HG03558 (cell line): ENCODE measurements around the gene LUZP2.

Source experiments
- ATAC-seq: cut with Tn5 transposase; IDR thresholded peaks from one replicate; pipeline ENCODE4 v1.9.1; 2021; ENCODE audit warnings: moderate number of reproducible peaks; ENCODE audit not compliant: unreplicated experiment; ENCODE audit errors: extremely low read depth

The LUZP2 gene

DNA sequence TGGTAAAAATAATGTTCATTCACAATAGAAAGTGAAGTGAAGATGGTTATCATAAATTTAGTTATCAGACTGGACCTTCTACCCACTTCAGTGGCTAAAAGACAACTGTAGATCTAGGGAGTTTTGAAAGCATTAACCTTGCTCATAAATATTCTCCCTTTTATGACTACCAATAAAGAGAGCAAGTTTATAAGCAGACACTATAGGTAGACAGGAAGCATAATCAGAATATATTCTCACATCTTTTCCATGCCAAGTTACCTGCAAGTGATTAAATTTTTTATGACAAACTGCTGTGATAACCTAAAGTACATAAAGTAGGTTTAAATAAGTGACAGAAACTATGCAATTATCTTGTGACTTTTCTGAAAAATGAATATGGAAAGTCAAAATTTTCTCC is 62.5 kb downstream of the LUZP2 start:
- no peak for ATAC-seq

DNA sequence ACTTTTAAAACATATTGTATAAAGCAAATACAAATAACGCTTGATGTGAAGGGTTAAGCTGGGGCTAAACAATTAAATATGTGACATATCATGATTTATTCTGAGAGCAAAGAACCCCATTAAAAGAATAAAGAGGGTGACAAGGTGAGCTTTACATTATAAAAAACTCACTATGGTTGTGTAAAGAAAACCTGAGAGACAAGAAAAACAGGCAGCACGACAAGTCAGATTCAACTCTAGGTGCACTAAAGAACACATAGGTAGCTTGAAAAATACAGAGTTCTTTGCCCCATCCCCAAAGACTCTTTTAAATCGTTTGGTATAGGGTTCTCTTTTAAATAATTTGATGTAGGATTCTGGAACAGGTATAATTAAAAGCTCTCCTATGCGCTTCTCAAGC is 63.5 kb downstream of the LUZP2 start:
- ATAC-seq: no peak

DNA sequence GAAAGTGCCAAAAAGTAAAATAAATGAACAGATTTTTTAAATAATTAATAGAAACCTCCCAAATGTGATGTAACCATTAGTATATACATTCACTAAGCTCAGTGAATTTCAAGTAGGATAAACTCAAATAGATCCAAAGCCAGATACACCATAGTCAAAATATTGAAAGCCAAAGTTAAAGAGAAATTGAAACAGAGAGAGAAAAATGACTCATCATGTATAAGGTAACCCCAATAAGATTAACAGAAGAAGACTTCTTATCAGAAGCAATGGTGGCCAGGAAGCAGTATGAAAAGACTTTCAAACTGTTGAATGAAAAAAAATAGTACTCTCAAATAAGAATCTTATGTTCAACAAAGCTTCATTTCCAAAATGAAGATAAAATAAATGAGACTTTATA is 70.5 kb downstream of the LUZP2 start:
- no peak for ATAC-seq

DNA sequence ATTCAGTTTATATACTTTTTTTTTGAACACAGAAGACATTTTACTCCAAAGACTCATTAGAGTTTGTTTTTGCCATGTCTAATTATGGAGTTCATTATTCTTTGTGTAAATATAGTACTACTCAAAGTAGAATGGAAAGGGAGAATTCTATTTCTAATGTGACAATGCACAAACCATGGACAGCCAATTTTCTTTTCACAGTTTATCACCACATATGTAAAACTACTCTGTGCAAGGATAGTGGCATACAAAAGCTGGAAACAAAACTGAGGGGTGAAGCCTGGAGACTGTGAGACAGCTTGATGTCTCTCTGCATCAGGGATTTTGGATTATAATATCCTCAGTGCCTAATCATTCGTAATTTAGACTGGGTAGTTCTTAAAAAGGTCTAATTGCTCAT is 75.5 kb downstream of the LUZP2 start:
- ATAC-seq: no peak

DNA sequence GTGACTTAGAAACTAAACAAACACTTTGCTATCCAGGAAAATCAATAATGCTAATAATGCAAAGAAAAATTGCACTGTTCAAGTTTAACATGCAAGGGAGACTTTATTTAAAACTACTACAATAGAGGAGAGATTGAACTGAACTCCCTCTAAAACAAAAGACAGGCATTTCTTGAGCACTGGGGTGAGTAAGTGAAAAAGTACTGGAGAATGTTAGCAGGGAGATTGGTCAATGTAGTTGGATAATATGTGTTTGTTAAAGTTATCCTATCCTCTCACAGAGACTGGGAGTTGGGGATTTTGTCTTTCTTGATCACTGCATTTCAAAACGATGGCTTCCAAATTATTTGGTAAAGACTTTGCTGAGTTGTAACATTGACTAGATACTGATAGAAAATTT is 77.6 kb downstream of the LUZP2 start:
- ATAC-seq: no peak

DNA sequence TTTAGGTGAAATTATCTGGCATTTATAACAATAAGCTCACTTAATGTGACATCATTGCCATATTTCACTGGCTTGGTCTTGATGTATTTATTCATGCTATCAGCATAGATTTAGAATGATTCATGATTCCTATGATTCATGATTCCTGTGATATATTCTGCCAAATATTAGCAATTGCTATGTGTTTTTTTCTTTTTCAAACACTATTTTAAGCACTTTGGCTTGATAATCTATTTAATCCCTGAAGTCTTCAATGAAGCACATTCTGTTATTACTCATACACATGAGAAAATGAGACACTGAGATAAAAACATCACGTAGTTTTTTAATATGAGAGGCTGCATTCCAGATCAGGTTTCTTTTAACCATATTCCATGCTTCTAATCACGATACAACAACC is 78.5 kb downstream of the LUZP2 start:
- ATAC-seq: no peak

DNA sequence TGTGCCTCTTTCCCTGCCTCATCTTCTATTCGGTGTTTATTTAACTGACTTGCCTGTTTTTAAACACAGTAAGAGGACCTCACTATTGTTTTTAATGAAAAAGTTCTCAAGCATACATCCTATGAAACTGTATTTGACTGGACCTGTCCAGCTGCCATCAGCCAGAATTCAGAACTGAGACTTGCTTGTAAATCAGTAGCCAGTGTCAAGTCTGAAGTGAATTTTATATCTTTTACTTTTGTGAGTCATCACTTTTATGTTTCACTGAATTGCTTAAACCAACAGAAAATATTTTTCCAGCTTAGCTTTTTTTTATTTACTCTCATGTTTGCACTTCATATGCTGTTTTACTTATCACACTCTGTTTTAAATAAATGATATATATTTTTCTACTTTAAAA is 88.3 kb downstream of the LUZP2 start:
- no peak for ATAC-seq

DNA sequence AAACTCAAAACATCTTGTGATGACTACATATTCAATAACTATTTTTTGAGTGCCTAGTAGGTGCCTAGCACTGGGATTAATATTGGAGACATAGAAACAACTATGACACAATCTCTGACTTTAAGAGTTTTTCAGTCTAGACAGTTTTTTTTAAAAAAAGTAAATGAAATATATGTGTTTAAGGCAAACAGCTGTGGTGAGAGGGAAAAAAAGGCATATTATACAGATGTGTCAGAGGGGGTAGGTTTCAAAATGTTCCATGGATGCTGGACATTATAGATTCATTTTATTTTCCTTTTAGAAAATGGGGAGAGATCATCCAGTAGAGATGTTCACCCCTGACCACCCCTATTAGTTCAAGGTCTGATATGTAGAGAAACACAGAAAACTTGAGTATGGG is 90.8 kb downstream of the LUZP2 start:
- ATAC-seq: no peak

DNA sequence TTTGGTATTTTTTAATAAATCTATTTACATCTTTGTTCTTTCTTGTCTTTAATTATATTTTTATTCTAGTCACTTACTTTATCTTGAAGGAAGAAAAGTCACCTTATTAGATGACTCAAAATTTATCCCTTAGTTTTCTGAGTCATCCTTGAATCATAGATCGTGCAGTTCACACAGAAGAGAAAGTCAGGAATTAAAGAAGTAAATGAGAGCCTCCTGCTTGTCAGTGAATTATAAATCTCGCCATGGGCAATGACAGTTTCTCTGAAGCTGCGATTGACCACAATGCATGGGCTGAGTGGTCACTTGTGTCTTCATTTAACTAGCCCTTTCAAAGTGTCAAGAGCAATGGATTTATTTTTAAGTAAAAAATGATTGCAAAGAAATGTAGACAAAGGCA is 91.2 kb downstream of the LUZP2 start:
- ATAC-seq: no peak

DNA sequence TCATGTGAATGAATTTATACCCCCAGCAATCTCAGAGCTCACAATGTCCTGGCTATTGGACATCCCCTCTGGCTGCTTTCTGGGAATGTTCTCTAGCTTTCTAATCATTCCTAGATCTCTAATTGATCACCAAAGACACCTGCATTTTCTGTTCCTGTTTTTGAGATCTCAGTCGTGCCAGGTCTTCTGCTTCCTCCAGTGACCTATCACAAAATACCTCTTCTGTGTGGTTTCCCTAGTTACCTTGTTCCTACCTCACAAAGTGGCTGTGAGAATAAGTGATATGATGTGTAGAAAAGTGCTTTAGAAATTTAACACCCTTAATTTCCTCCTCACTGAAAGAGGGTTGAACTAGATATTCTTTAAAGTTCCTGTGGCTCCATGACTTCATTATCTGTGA is 92.2 kb downstream of the LUZP2 start:
- ATAC-seq: no peak

DNA sequence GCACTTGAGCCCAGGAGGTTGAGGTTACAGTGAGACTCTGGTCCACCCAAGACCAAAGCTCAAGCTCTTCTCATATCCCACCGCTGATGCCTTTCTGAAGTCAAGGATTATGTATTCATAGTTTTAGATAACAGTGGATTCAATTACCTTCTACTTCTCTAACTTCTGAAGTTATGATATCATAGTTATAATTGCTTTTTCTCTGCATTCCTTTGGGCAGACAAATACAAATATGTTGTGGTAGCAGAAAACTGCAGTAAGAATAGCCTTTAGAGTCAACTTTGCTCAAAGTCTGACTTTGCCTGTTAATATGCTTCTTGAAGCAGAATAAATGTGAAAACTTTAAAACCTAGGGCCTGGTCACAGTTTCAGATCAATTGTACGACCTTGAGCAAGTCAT is 94.4 kb downstream of the LUZP2 start:
- ATAC-seq: no peak

DNA sequence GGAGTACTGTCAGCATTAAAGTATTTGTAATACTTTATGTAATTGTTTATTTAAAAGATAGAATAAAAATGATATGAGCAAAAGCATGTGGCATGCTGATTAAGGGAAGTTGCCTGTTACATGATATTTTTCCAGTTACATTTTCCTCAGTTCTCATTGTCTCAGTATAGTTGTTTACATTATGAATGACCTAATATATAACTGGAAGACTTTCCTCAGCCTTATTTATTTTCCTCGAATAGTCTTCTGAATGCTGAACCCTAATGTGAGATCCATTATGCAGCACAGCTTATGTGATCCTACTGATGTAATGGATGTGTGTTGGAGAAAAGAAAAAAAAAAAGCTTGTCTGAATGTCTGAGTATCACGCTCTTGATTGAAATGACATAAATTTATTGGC is 95.5 kb downstream of the LUZP2 start:
- ATAC-seq: no peak

DNA sequence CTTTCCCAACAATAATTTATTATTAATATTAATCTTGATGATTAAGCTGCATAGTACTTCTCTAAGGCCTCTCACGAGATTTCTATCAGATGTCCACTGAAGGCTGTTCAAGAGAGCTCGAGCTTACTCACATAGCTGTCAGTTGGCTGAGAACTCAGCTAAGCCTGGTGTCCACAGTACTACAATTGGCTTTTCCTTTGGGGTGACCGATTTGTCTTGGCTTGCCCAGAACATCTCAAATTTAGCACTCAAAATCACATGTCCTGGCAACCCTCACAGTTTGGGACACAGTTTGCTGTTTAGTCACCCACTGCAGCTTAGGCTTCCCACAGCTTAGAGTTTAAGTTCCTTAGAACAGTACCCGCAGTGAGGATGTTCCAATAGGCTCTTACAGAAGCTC is 96.5 kb downstream of the LUZP2 start:
- ATAC-seq: no peak

DNA sequence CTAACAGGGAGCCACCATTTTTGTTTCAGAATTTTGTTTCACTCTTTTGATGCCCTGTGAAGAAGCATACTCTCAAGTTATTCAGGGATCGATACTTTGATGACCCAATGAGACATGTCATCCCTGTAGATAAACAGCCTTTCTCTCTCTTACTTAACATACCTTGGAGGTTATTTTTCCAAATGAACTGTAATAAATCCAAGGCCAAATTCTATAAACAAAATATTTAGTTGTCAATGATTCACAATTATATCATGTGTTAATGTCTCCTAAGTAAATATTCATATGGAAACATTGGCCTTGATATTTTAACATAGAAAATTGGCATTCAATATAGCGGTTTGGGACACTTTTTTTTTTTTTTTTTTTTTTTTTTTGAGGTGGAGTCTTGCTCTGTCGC is 97.5 kb downstream of the LUZP2 start:
- ATAC-seq: no peak

DNA sequence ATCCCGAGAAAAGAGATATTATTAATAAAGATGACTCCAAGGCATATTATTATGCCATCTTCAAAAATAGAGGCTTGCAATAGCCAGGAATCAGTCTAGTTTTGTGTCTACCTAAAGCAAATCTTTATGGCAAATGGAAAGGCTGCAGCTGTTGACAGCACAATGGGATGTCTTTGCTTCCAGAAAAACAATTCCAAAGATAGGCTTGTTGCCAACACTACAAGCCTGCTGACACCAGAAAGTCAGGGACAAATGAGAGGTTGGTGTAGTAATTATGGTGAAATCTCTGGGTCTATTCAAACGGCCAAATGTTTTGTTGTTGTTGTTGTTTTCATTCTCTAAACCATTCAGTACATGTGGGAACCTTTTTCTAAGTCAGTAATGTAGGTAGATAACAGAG is 101.8 kb downstream of the LUZP2 start:
- ATAC-seq: no peak

DNA sequence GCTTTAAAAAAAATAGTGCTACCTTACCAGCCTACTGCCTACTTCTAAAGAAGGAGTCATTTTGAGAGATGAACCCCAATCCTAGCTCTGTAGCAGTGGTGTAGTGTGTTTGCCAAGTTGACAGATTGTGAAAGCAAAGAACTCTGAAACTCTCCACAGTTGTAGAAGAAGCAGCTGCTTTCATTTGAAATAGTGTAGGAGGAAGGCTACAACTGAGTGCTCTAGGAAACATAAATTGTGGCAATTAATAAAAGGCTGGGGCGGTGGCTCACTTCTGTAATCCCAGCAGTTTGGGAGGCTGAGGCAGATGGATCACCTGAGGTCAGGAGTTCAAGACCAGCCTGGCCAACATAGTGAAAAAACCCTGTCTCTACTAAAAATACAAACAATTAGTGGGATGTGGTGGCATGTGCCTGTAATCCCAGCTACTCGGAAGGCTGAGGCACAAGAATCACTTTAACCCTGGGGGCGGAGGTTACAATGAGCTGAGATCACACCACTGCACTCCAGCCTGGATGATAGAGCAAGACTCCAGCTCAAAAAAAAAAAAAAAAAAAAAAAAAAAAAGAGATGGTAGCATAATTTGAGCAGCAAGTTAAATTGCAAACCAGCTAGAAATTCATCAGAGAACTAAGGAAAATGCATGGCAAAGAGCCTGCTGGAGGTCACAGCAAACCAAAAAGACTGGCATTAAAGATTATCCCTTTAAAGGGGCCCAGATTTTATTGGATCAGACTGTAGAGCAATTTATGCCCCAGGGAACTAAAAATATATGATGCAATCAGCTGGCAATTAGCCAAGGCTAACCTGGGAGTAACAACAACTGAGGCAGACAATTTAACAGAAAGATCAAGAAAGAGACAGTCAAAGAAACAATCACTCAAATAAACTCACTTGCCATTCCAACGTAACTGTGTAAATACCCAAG is 112.6 kb downstream of the LUZP2 start:
- ATAC-seq: no peak

DNA sequence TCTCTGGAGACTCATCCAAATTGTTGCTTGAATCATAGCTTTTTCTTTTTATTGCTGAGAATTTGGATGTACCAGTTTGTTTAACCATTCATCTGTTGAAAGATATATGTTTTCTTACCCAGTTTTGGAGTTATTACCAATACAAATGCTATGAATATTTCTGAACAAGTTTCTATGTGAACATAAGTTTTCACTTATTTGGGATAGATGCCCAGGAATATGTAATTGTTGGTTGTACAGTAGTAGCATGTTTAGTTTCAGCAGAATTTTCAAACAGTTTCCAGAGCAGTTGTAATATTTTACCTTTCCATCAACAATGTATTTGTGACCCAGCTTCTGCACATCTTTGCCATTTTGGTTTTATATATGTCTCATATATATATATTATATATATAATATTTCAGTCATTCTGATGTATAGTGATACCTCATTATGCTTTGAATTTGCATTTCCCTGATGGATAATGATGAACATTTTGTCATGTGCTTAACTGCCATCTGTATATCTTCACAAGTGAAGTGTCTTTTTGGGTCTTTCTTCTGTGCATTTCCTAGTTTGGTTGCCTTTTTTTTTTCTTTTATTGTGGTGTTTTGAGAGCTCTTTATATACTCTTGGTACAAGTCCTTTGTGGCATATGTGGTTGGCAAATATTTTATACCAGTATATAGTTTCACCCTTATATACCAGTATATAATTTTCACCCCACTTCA is 118.8 kb downstream of the LUZP2 start:
- ATAC-seq: no peak

DNA sequence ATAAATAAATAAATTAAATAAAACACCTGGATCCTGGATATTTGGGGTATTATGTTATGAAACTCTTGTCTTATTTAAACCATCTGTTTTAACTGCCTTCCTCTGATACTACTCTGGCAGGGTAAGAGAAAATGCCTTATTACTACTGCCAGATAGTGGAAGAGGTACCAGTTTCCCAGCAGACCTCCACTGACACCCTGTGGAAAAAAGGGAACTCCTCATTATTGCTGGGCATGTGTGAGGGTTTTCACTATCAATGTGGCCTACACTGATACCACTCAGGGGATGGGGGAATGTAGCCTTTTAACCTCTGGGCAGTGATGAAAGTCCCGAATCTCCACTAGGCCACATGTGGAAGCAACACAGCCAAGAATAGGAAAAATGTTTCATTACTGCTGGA is 121.0 kb downstream of the LUZP2 start:
- ATAC-seq: no peak

DNA sequence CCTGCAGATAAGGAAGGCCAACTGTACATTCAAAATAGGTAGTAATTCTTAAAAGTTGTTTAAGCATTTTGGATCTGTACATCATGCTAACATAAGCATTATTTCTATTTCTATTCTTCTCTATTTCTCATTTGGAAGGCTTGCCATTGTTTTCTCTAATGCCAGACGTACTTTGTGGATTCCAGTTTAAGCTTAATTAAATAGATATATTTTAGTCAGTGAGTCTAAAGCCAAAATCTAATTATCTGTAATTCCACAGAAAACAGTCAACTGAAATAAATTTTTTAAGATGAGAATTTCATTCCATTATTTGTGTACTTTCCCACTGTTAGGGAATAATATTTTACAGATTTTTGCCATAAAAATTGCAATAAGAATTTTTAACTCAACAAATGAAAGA is 123.0 kb downstream of the LUZP2 start:
- no peak for ATAC-seq

DNA sequence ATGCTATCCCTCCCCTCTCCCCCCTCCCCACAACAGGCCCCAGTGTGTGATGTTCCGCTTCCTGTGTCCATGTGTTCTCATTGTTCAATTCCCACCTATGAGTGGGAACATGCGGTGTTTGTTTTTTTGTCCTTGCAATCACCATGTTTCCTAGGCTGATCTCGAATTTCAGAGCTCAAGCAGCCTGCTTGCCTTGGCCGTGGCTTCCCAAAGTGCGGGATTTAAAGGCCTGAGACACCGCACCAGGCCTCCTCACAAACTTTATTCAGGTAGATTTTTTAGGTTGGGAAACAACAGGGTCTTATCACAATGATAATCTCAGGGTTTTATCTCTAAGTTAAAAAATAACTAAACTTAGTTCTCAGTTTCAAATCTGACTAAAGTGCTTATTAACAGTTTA is 125.4 kb downstream of the LUZP2 start:
- ATAC-seq: no peak

DNA sequence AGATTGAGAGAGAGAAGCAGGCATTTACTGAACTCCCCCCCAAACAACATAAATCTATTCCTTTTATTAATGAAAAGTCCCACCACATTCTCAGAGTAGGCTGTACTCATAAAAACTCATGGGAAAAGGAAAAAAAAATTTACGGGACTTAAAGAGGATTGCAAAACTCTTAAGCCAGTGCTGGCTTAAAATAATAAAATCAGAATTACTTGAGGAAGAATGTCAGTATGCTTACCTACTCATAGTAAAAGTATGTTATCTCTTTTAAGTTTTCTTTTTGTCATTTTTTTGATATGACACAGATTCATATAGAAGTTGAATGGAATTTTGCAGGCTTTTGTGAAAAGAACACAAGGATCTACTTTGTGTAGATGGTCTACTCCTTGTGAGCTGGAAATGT is 126.3 kb downstream of the LUZP2 start:
- no peak for ATAC-seq

DNA sequence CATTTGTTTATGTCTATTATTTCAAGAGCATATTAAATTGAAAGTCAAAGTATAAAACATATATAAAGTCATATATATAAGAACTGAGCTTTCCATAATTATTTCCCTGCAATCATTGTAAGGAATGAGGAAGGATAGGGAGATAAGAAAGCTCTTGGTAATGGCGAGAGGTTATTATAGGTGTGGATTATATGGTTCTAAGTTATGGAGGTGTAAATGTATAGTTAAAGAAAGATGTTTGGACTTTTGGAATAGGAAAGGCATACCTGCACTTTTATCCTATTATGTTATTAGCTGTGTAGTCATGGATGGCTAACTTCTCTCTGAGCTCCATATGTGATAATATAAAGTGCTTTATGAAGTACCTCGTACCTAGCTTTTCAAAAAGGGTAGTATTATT is 127.6 kb downstream of the LUZP2 start:
- no peak for ATAC-seq
